Muscle layer of duodenum (tissue), 2 donors: ENCODE data around the gene POMGNT1.

Source experiments
- H3K27ac ChIP-seq: one replicate; pipeline ENCODE4 v1.7.0; 2013; ENCODE audit warnings: mild to moderate bottlenecking, low read length
- H3K27me3 ChIP-seq: one replicate; pipeline ENCODE4 v1.7.0; 2013; ENCODE audit warnings: low read depth, mild to moderate bottlenecking, control low read depth, low read length
- H3K36me3 ChIP-seq, 2 donors: one replicate each; pipeline ENCODE4 v1.7.0; 2013; ENCODE audit warnings: low read length in 2 of 2, control low read depth in 1 of 2, mild to moderate bottlenecking in 1 of 2; ENCODE audit not compliant: insufficient read depth in 2 of 2, control insufficient read depth in 1 of 2
- H3K4me1 ChIP-seq, 2 donors: one replicate each; pipeline ENCODE4 v1.7.0; 2013; ENCODE audit warnings: low read length in 2 of 2, mild to moderate bottlenecking in 2 of 2, control low read depth in 1 of 2, moderate library complexity in 1 of 2; ENCODE audit not compliant: insufficient read depth in 2 of 2, control insufficient read depth in 1 of 2
- H3K4me3 ChIP-seq, 2 donors: one replicate each; pipeline ENCODE4 v1.7.0; 2013; ENCODE audit warnings: low read length in 2 of 2, low read depth in 1 of 2, mild to moderate bottlenecking in 1 of 2
- H3K9me3 ChIP-seq, 2 donors: one replicate each; pipeline ENCODE4 v1.7.0; 2013; ENCODE audit warnings: low read length in 2 of 2, control low read depth in 1 of 2, mild to moderate bottlenecking in 1 of 2; ENCODE audit not compliant: control insufficient read depth in 1 of 2
- donor health status: healthy.

Gene POMGNT1

GRCh38 chr1:46206399-46206798 is 8.2 kb upstream of the POMGNT1 start:
- peaks cover 4 to 27% of the 10 kb centered on the region in 2 donors for H3K4me1 ChIP-seq
- no peaks in the 10 kb centered on the region for H3K27me3 ChIP-seq
- H3K27ac ChIP-seq, result no peak overlapping the region
- H3K9me3 ChIP-seq, result no peaks in the 10 kb centered on the region
- H3K4me3 ChIP-seq, result no peak overlapping the region
- H3K36me3 ChIP-seq, result peaks cover 0 to 3% of the 10 kb centered on the region in 2 donors

- Histone ChIP-seq H3K4me3 (no peak overlapping the region), H3K27ac (no peak overlapping the region), H3K36me3 (peaks cover 0 to 3% of the 10 kb centered on the region in 2 donors), H3K4me1 (peaks cover 4 to 27% of the 10 kb centered on the region in 2 donors), H3K27me3 (no peaks in the 10 kb centered on the region), H3K9me3 (no peaks in the 10 kb centered on the region)
These were observed 7.6 kb upstream of the POMGNT1 start for GRCh38 chr1:46205791-46206190.

- H3K27me3 ChIP-seq, result no peaks in the 10 kb centered on the region
- no peak overlapping the region for H3K27ac ChIP-seq
- H3K36me3 ChIP-seq, result peaks cover 0 to 3% of the 10 kb centered on the region in 2 donors
- no peaks in the 10 kb centered on the region for H3K9me3 ChIP-seq
- peak overlapping the region in 1 of 2 donors; percentile 98 for H3K4me3 ChIP-seq
- H3K4me1 ChIP-seq, result peaks cover 4 to 27% of the 10 kb centered on the region in 2 donors
These were observed 6.9 kb upstream of the POMGNT1 start for GRCh38 chr1:46205141-46205540.

- Histone ChIP-seq H3K9me3 (no peaks in the 10 kb centered on the region), H3K4me3 (peak overlapping the region; percentile 83 to 98), H3K27ac (peak overlapping the region; percentile 77), H3K4me1 (peaks cover 4 to 27% of the 10 kb centered on the region in 2 donors), H3K36me3 (peaks cover 0 to 3% of the 10 kb centered on the region in 2 donors), H3K27me3 (no peaks in the 10 kb centered on the region)
These were observed 6.1 kb upstream of the POMGNT1 start for GRCh38 chr1:46204406-46204742.

- H3K36me3 ChIP-seq, result peaks cover 0 to 3% of the 10 kb centered on the region in 2 donors
- peak overlapping the region; percentile 83 to 98 for H3K4me3 ChIP-seq
- H3K27ac ChIP-seq, result peak overlapping the region; percentile 77
- H3K9me3 ChIP-seq, result no peaks in the 10 kb centered on the region
- H3K4me1 ChIP-seq, result peaks cover 4 to 29% of the 10 kb centered on the region in 2 donors
- no peaks in the 10 kb centered on the region for H3K27me3 ChIP-seq
These were observed 5.6 kb upstream of the POMGNT1 start for GRCh38 chr1:46203738-46204405.

GRCh38 chr1:46199233-46199749 is 1.1 kb upstream of the POMGNT1 start:
- peaks cover 11 to 14% of the 10 kb centered on the region in 2 donors for H3K36me3 ChIP-seq
- no peak overlapping the region for H3K27ac ChIP-seq
- H3K27me3 ChIP-seq, result no peaks in the 10 kb centered on the region
- H3K4me3 ChIP-seq, result peak overlapping the region in 1 of 2 donors; percentile 92
- no peaks in the 10 kb centered on the region for H3K9me3 ChIP-seq
- peaks cover 11 to 31% of the 10 kb centered on the region in 2 donors for H3K4me1 ChIP-seq

GRCh38 chr1:46197560-46197963 is 672 bp downstream of the POMGNT1 start:
- Histone ChIP-seq H3K4me1 (peaks cover 9 to 23% of the 10 kb centered on the region in 2 donors), H3K27me3 (no peaks in the 10 kb centered on the region), H3K9me3 (no peaks in the 10 kb centered on the region), H3K4me3 (peak overlapping the region; percentile 92 to 95), H3K27ac (peak overlapping the region; percentile 82), H3K36me3 (peaks cover 28 to 31% of the 10 kb centered on the region in 2 donors)

GRCh38 chr1:46196609-46197008 is 1.6 kb downstream of the POMGNT1 start:
- Histone ChIP-seq H3K36me3 (peaks cover 35 to 37% of the 10 kb centered on the region in 2 donors), H3K27ac (no peak overlapping the region)

GRCh38 chr1:46194641-46195193 is 3.5 kb downstream of the POMGNT1 start:
- H3K27me3 ChIP-seq, result no peaks in the 10 kb centered on the region
- peaks cover 41 to 51% of the 10 kb centered on the region in 2 donors for H3K36me3 ChIP-seq
- H3K27ac ChIP-seq, result no peak overlapping the region
- H3K4me3 ChIP-seq, result no peak overlapping the region
- no peaks in the 10 kb centered on the region for H3K9me3 ChIP-seq
- peaks cover 9 to 21% of the 10 kb centered on the region in 2 donors for H3K4me1 ChIP-seq

More at GRCh38 chr1:46196609-46197008, 1.6 kb downstream of the POMGNT1 start:
- H3K4me1 ChIP-seq, result peaks cover 9 to 21% of the 10 kb centered on the region in 2 donors
- no peaks in the 10 kb centered on the region for H3K9me3 ChIP-seq
- no peaks in the 10 kb centered on the region for H3K27me3 ChIP-seq
- H3K4me3 ChIP-seq, result no peak overlapping the region

GRCh38 chr1:46193984-46194570 is 4.2 kb downstream of the POMGNT1 start:
- Histone ChIP-seq H3K4me1 (peaks cover 9 to 21% of the 10 kb centered on the region in 2 donors), H3K4me3 (no peak overlapping the region), H3K27ac (no peak overlapping the region), H3K27me3 (no peaks in the 10 kb centered on the region), H3K9me3 (no peaks in the 10 kb centered on the region), H3K36me3 (peaks cover 41 to 57% of the 10 kb centered on the region in 2 donors)

- Histone ChIP-seq H3K9me3 (no peaks in the 10 kb centered on the region), H3K27ac (no peak overlapping the region), H3K36me3 (peaks cover 41 to 59% of the 10 kb centered on the region in 2 donors), H3K4me3 (no peak overlapping the region), H3K4me1 (peaks cover 9 to 15% of the 10 kb centered on the region in 2 donors), H3K27me3 (no peaks in the 10 kb centered on the region)
These were observed 4.9 kb downstream of the POMGNT1 start for GRCh38 chr1:46193285-46193684.
